ENCODE results near the gene RAB19.

DNA sequence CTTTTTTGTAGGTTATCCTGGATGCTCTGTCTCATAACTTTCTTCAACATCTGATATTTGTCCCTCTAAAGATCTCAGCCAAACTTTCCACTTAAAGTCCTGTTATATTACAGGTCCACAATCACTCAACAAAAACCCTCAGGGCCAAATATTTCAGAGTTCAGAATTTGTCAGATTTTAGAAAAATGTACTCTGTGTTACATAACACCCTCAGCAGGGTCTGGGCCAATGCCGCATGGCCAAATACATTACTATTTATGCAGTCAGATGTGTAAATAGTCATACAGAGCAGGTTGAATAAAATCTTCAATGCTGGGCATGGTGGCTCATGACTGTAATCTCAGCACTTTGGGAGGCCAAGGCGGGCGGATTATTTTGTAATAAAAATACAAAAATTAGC, 11.5 kb downstream of the RAB19 start:
- TF ChIP-seq, protein P1, sequence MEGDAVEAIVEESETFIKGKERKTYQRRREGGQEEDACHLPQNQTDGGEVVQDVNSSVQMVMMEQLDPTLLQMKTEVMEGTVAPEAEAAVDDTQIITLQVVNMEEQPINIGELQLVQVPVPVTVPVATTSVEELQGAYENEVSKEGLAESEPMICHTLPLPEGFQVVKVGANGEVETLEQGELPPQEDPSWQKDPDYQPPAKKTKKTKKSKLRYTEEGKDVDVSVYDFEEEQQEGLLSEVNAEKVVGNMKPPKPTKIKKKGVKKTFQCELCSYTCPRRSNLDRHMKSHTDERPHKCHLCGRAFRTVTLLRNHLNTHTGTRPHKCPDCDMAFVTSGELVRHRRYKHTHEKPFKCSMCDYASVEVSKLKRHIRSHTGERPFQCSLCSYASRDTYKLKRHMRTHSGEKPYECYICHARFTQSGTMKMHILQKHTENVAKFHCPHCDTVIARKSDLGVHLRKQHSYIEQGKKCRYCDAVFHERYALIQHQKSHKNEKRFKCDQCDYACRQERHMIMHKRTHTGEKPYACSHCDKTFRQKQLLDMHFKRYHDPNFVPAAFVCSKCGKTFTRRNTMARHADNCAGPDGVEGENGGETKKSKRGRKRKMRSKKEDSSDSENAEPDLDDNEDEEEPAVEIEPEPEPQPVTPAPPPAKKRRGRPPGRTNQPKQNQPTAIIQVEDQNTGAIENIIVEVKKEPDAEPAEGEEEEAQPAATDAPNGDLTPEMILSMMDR (conservative IDR thresholded peaks at IDR 0.05; ENCODE audit: low read depth, low read length), result no peak
- TF ChIP-seq EZH2phosphoT487 (IDR thresholded peaks at IDR 0.05; ENCODE audit: borderline replicate concordance, low read length), result no peak
